Loucy (cell line): ENCODE data around the gene KLHDC10.

Source experiments
- H2AFZ ChIP-seq: fragments of 200-600 bp; sonication (generic); 2 replicates; pipeline ENCODE4 v1.6.0; 2016; ENCODE audit warnings: antibody characterized with exemption, mild to moderate bottlenecking, low read length, moderate library complexity
- H3F3A ChIP-seq: fragments of 200-600 bp; 2 replicates; pipeline ENCODE4 v1.6.0; 2016; ENCODE audit warnings: antibody characterized with exemption, low read depth, mild to moderate bottlenecking
- H3K27me3 ChIP-seq: fragments of 200-600 bp; sonication (generic); 2 replicates; pipeline ENCODE4 v1.6.1; 2014; ENCODE audit warnings: low read length, mild to moderate bottlenecking; ENCODE audit not compliant: insufficient read depth, poor library complexity, severe bottlenecking
- H3K36me3 ChIP-seq: fragments of 200-600 bp; sonication (generic); 2 replicates; pipeline ENCODE4 v1.6.1; 2016; ENCODE audit warnings: low read length; ENCODE audit not compliant: insufficient read depth
- H3K4me1 ChIP-seq: fragments of 200-600 bp; sonication (generic); 2 replicates; pipeline ENCODE4 v1.5.1; 2014; ENCODE audit warnings: low read length, mild to moderate bottlenecking; ENCODE audit not compliant: insufficient read depth, poor library complexity, severe bottlenecking
- H3K4me2 ChIP-seq: fragments of 200-600 bp; sonication (generic); 2 replicates; pipeline ENCODE4 v1.6.0; 2014; ENCODE audit warnings: antibody characterized with exemption, low read length, low read depth, mild to moderate bottlenecking; ENCODE audit not compliant: poor library complexity, severe bottlenecking
- H3K4me3 ChIP-seq: fragments of 200-600 bp; sonication (generic); 2 replicates; pipeline ENCODE4 v1.5.1; 2014; ENCODE audit warnings: low read length, mild to moderate bottlenecking, mixed read lengths; ENCODE audit not compliant: poor library complexity, severe bottlenecking
- H3K79me2 ChIP-seq: fragments of 200-600 bp; sonication (generic); 2 replicates; pipeline ENCODE4 v1.6.1; 2014; ENCODE audit warnings: low read length; ENCODE audit not compliant: insufficient read depth
- H3K9ac ChIP-seq: fragments of 200-600 bp; sonication (generic); 2 replicates; pipeline ENCODE4 v1.6.0; 2014; ENCODE audit warnings: mild to moderate bottlenecking, low read depth, low read length, moderate library complexity; ENCODE audit not compliant: poor library complexity, severe bottlenecking
- H3K9me2 ChIP-seq: fragments of 200-600 bp; sonication (generic); replicated peaks from 2 replicates; pipeline ENCODE4 v1.6.1; 2016; ENCODE audit warnings: low read depth, low read length, mixed read lengths
- H3K9me3 ChIP-seq: fragments of 200-600 bp; sonication (generic); 2 replicates; pipeline ENCODE4 v1.6.1; 2014; ENCODE audit warnings: mild to moderate bottlenecking, antibody characterized with exemption, low read length, low read depth; ENCODE audit not compliant: insufficient read depth
- H4K20me1 ChIP-seq: fragments of 200-600 bp; sonication (generic); 2 replicates; pipeline ENCODE4 v1.6.0; 2014; ENCODE audit warnings: antibody characterized with exemption, low read length, mild to moderate bottlenecking; ENCODE audit not compliant: insufficient read depth, poor library complexity, severe bottlenecking
- CTCF ChIP-seq: fragments of 200-600 bp; sonication (generic); conservative IDR thresholded peaks from 2 replicates; pipeline ENCODE4 v1.5.1; 2014; ENCODE audit warnings: mild to moderate bottlenecking, antibody characterized with exemption, low read length
- EZH2phosphoT487 ChIP-seq: fragments of 200-600 bp; IDR thresholded peaks from 2 replicates; pipeline ENCODE4 v1.6.1; 2018; ENCODE audit warnings: antibody characterized with exemption, mild to moderate bottlenecking, moderate library complexity, borderline replicate concordance

KLHDC10 gene

GRCh38 chr7:130147710-130148325 lies 77.5 kb downstream of the KLHDC10 start:
- Histone ChIP-seq H3K27me3 (no peaks in the 10 kb centered on the region), H3K9me2 (no peaks in the 10 kb centered on the region), H3K4me1 (peaks cover 6% of the 10 kb centered on the region), H3K9me3 (no peaks in the 10 kb centered on the region), H3K4me2 (no peak overlapping the region), H3K9ac (no peak overlapping the region), H3K36me3 (no peaks in the 10 kb centered on the region), H2AFZ (no peak overlapping the region), H3K4me3 (no peak overlapping the region), H3K79me2 (no peaks in the 10 kb centered on the region), H3F3A (no peaks in the 10 kb centered on the region; the same call in 1 of the 2 replicates), H4K20me1 (no peaks in the 10 kb centered on the region)
- TF ChIP-seq EZH2phosphoT487 = no peak
- no peak for TF ChIP-seq CTCF

- H3K4me1 ChIP-seq = peaks cover 6% of the 10 kb centered on the region
- H3K9me2 ChIP-seq = no peaks in the 10 kb centered on the region
- H3K4me3 ChIP-seq = no peak overlapping the region
- H3K36me3 ChIP-seq = no peaks in the 10 kb centered on the region
- H3K9me3 ChIP-seq = no peaks in the 10 kb centered on the region
- H3K79me2 ChIP-seq = no peaks in the 10 kb centered on the region
- no peak overlapping the region for H3K9ac ChIP-seq
- H3K27me3 ChIP-seq = no peaks in the 10 kb centered on the region
- H3F3A ChIP-seq = no peaks in the 10 kb centered on the region; the same call in 1 of the 2 replicates
- H4K20me1 ChIP-seq = no peaks in the 10 kb centered on the region
- H2AFZ ChIP-seq = no peak overlapping the region
- no peak for TF ChIP-seq EZH2phosphoT487
- no peak for TF ChIP-seq CTCF
- no peak overlapping the region for H3K4me2 ChIP-seq
These were observed 78.2 kb downstream of the KLHDC10 start for GRCh38 chr7:130148561-130148960.

- Histone ChIP-seq H2AFZ (no peak overlapping the region), H3K79me2 (no peaks in the 10 kb centered on the region), H3K27me3 (no peaks in the 10 kb centered on the region), H4K20me1 (no peaks in the 10 kb centered on the region), H3K4me1 (no peaks in the 10 kb centered on the region), H3F3A (no peaks in the 10 kb centered on the region; the same call in 1 of the 2 replicates), H3K9me3 (no peaks in the 10 kb centered on the region), H3K36me3 (no peaks in the 10 kb centered on the region), H3K9ac (no peak overlapping the region), H3K9me2 (no peaks in the 10 kb centered on the region), H3K4me2 (no peak overlapping the region), H3K4me3 (no peak overlapping the region)
- TF ChIP-seq CTCF = no peak
- TF ChIP-seq EZH2phosphoT487 = no peak
These were observed 79.2 kb downstream of the KLHDC10 start for GRCh38 chr7:130149281-130150139.
